Esophagus muscularis mucosa (tissue), 4 donors: ENCODE results near the gene NRXN3. TPM values are rescaled to one million over a fixed set of nuclear protein-coding genes. Genes with fewer than 3 reads are reported as not detected.
"Not testable (repeated sequence)": the region's sequence is repeated elsewhere in the genome, so short reads cannot be mapped to it uniquely, and the experiment has no call there.

Experiments used
- DNase-seq: peaks from one replicate; pipeline ENCODE4 v3.0.0-alpha.2; 2017; ENCODE audit errors: extremely low spot score
- H3K27ac ChIP-seq, 4 donors: fragments of 200-600 bp; sonication (generic); replicated peaks in 1 of 4; 1 replicate in 3 of 4; 2 replicates in 1 of 4; pipeline ENCODE4 v1.5.1; 2016 to 2019; ENCODE audit warnings: mild to moderate bottlenecking in 1 of 4
- H3K27me3 ChIP-seq, 4 donors: fragments of 200-600 bp; sonication (generic); one replicate each; pipeline versions ENCODE4 v1.5.1 to v1.6.0; 2016 to 2019
- H3K36me3 ChIP-seq, 4 donors: fragments of 200-600 bp; sonication (generic); one replicate each; pipeline ENCODE4 v1.5.1; 2016 to 2019
- H3K4me1 ChIP-seq, 4 donors: fragments of 200-600 bp; sonication (generic); one replicate each; pipeline ENCODE4 v1.5.1; 2016 to 2019
- H3K4me3 ChIP-seq, 4 donors: fragments of 200-600 bp; sonication (generic); 1 replicate in 2 of 4; 2 replicates in 2 of 4; pipeline ENCODE4 v1.5.1; 2016 to 2019; ENCODE audit warnings: mild to moderate bottlenecking in 4 of 4, moderate library complexity in 1 of 4
- H3K9me3 ChIP-seq, 4 donors: fragments of 200-600 bp; sonication (generic); 1 replicate in 3 of 4; 2 replicates in 1 of 4; pipeline ENCODE4 v1.5.1; 2016 to 2019
- CTCF ChIP-seq, 3 experiments: fragments of 200-600 bp in 2 of 3; fragments of 450-650 bp in 1 of 3; sonication (generic) in 2 of 3; IDR thresholded peaks; one replicate each; pipeline ENCODE4 v1.5.1; 2017 to 2019; ENCODE audit warnings: antibody characterized with exemption in 3 of 3, mild to moderate bottlenecking in 2 of 3, moderate library complexity in 1 of 3
- EP300 ChIP-seq: sonication (generic); formaldehyde crosslinking; IDR thresholded peaks from one replicate; pipeline ENCODE4 v1.6.1; 2017; ENCODE audit warnings: antibody characterized with exemption
- POLR2A ChIP-seq: fragments of 450-650 bp; IDR thresholded peaks from one replicate; pipeline ENCODE4 v1.6.1; 2017; ENCODE audit warnings: antibody characterized with exemption, moderate library complexity, mild to moderate bottlenecking, low read depth
- POLR2AphosphoS5 ChIP-seq, 2 donors: sonication (generic); formaldehyde crosslinking; IDR thresholded peaks; one replicate each; pipeline ENCODE4 v1.6.1; 2017; ENCODE audit warnings: antibody characterized with exemption in 2 of 2
- WGBS: methylation state at CpG from one replicate; pipeline ENCODE4 v1.1.5; 2018; 5-methylcytosine and 5-hydroxymethylcytosine counted together
- intact Hi-C: fragments of 100-400 bp; cut with DNase I; formaldehyde crosslinking; loops from one replicate; pipeline ENCODE4 v1.15.1; 2023
- total RNA-seq, 4 donors: library from RNA; depleted of rRNA; stranded (reverse); fragments of >200 nt; gene quantifications; one replicate each; pipeline versions ENCODE4 v1.1.0 to v1.2.1, GENCODE V29; 2016

NRXN3 gene
- total RNA-seq, 4 donors from 2014 or later, result 71.1 to 159 (median 122) TPM

GRCh38 chr14:78425330-78425729 is 255.2 kb downstream of the NRXN3 start:
- no peak overlapping the region for H3K4me3 ChIP-seq
- no peak for DNase-seq
- H3K4me1 ChIP-seq, result no peaks in the 10 kb centered on the region
- H3K9me3 ChIP-seq, result no peaks in the 10 kb centered on the region
- no peak overlapping the region for H3K27ac ChIP-seq
- TF ChIP-seq POLR2A (no peak), CTCF (IDR thresholded peaks at IDR 0.05) (no peak), EP300 (no peak), POLR2AphosphoS5 (IDR thresholded peaks at IDR 0.05) (no peak)
- no peaks in the 10 kb centered on the region for H3K27me3 ChIP-seq
- intact Hi-C loops, result no loop called here
- no peaks in the 10 kb centered on the region for H3K36me3 ChIP-seq
- 41% methylated on average over 2 of the region's 2 CpGs for WGBS

- Histone ChIP-seq H3K4me1 (no peaks in the 10 kb centered on the region), H3K4me3 (no peak overlapping the region), H3K27me3 (no peaks in the 10 kb centered on the region), H3K27ac (no peak overlapping the region), H3K9me3 (no peaks in the 10 kb centered on the region), H3K36me3 (no peaks in the 10 kb centered on the region)
- DNase-seq, result no peak
- TF ChIP-seq POLR2AphosphoS5 (IDR thresholded peaks at IDR 0.05), result no peak
- TF ChIP-seq EP300, result no peak
- intact Hi-C loops, result no loop called here
- WGBS, result 59% methylated on average over 4 of the region's 4 CpGs
Measured at GRCh38 chr14:78425782-78426181, 255.6 kb downstream of the NRXN3 start.

- no peak for DNase-seq
- Histone ChIP-seq H3K27ac (no peak overlapping the region), H3K4me3 (no peak overlapping the region), H3K9me3 (no peaks in the 10 kb centered on the region), H3K4me1 (no peaks in the 10 kb centered on the region), H3K36me3 (no peaks in the 10 kb centered on the region), H3K27me3 (no peaks in the 10 kb centered on the region)
- TF ChIP-seq CTCF (IDR thresholded peaks at IDR 0.05) (no peak), POLR2A (no peak), POLR2AphosphoS5 (IDR thresholded peaks at IDR 0.05) (no peak), EP300 (no peak)
- intact Hi-C loops, result no loop called here
- WGBS, result 61% methylated on average over 1 of the region's 1 CpG
Measured at GRCh38 chr14:78432046-78432445, 261.9 kb downstream of the NRXN3 start.

GRCh38 chr14:78437448-78437847 is 267.3 kb downstream of the NRXN3 start:
- not testable (repeated sequence) for H3K27me3 ChIP-seq, H3K27ac ChIP-seq, H3K4me1 ChIP-seq

GRCh38 chr14:78440356-78440894 is 270.3 kb downstream of the NRXN3 start:
- TF ChIP-seq POLR2A, result no peak
- no peak for TF ChIP-seq POLR2AphosphoS5 (IDR thresholded peaks at IDR 0.05)
- TF ChIP-seq EP300, result no peak
- no peak for TF ChIP-seq CTCF (IDR thresholded peaks at IDR 0.05)
- Histone ChIP-seq H3K4me3 (no peak overlapping the region), H3K27ac (no peak overlapping the region), H3K4me1 (no peaks in the 10 kb centered on the region), H3K36me3 (no peaks in the 10 kb centered on the region), H3K27me3 (no peaks in the 10 kb centered on the region), H3K9me3 (no peaks in the 10 kb centered on the region)
- DNase-seq, result no peak
- WGBS, result 23% methylated on average over 7 of the region's 7 CpGs
- intact Hi-C loops, result no loop called here

More at GRCh38 chr14:78437448-78437847, 267.3 kb downstream of the NRXN3 start:
- H3K36me3 ChIP-seq, intact Hi-C loops, H3K9me3 ChIP-seq, DNase-seq, H3K4me3 ChIP-seq: not testable (repeated sequence)
- 73% methylated on average over 1 of the region's 3 CpGs for WGBS

GRCh38 chr14:78443834-78444233 is 273.7 kb downstream of the NRXN3 start:
- Histone ChIP-seq H3K4me1 (no peaks in the 10 kb centered on the region), H3K27ac (no peak overlapping the region), H3K27me3 (no peaks in the 10 kb centered on the region), H3K4me3 (no peak overlapping the region), H3K36me3 (no peaks in the 10 kb centered on the region), H3K9me3 (no peaks in the 10 kb centered on the region)
- DNase-seq, result no peak
- intact Hi-C loops, result no loop called here
- TF ChIP-seq EP300 (no peak), CTCF (IDR thresholded peaks at IDR 0.05) (no peak), POLR2A (no peak), POLR2AphosphoS5 (IDR thresholded peaks at IDR 0.05) (no peak)
